Measurements from ENCODE around the gene TUBGCP2. TPM values are rescaled to one million over a fixed set of nuclear protein-coding genes. Genes with fewer than 3 reads are reported as not detected.

TUBGCP2 gene
- total and polyA plus RNA-seq, 9 of the 15 experiments (the other 6 are each of a cell fraction or from before 2014, with no cell fraction given), result 4.3 to 56.6 (median 28.4) TPM

DNA sequence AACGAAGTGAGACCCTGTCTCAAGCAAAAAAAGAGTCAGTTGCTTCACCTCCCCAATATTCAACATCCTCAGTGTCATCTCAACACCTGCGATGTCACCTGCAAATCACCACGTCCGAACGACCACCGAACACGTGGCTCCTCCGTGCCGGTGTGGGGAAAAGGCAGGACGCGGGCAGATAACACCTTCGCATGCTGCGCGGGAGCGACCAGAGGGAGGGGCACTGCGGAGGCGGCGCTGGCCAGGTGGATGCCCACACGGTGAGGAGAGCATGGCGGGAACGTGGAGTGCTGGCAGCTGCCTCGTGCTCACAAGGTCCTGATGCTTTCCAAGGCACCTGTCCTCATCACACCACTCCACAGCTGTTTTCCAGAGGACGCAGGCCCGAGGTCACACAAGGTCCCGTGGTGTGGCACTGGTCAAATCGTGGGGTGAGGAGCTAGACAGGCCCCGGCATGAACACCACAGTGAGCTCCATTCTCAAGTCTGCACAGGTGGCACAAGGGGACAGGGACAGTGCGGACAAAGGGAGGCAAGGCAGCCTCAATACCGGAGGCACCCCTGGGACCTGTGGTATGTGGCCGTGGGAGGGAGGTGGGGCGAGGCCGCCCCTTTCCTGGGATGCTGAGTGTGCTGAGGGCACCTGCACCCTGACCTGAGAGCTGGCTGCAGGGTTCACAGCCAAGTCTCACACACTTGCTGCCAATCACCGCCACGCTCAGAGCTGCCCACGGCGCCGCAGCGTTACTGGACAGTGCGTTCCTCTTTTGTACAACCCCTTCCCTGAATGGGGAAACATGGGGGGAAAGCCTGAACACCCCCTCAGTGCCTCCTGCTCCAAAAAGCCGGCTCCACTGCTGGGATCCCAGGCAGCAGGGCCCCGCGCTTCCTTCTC, 13.0 kb downstream of the TUBGCP2 start:
- Histone ChIP-seq H3K36me3 (ENCODE audit: control insufficient read depth, insufficient read depth, low read length) (peaks cover 80% of the 10 kb centered on the region; the same call in 2 of the 3 replicates), H3K27ac (ENCODE audit: extremely low read depth, low read depth, low read length) (no peak overlapping the region), H3K4me1 (replicated peaks in 1 of 2; ENCODE audit: control insufficient read depth in 2 of 2, insufficient read depth in 2 of 2, low read length in 2 of 2) (no peaks in the 10 kb centered on the region), H3K4me2 (ENCODE audit: insufficient read depth, low read length) (no peak overlapping the region), H3K9ac (ENCODE audit: insufficient read depth in 1 of 2, low read depth in 2 of 2, low read length in 2 of 2) (no peak overlapping the region; a peak in 1 of 4 replicates), H3K27me3 (ENCODE audit: control insufficient read depth in 2 of 2, insufficient read depth in 2 of 2, low read length in 2 of 2) (no peaks in the 10 kb centered on the region), H3K9me3 (replicated peaks; ENCODE audit: control insufficient read depth, insufficient read depth, low read depth, low read length) (no peaks in the 10 kb centered on the region), H3K4me3 (no peak overlapping the region), H4K20me1 (replicated peaks; ENCODE audit: control insufficient read depth, insufficient read depth, low read length) (no peaks in the 10 kb centered on the region), H2AFZ (ENCODE audit: low read depth, low read length) (no peak overlapping the region), H3K79me2 (ENCODE audit: control insufficient read depth, insufficient read depth, low read length) (no peaks in the 10 kb centered on the region), H3K9me1 (ENCODE audit: control insufficient read depth, insufficient read depth, low read length) (no peaks in the 10 kb centered on the region)
- no peak for ATAC-seq
- no TSS peak for BruUV-seq (replicated peaks)
- ChIA-PET CTCF (ENCODE audit: low intra/inter-chr PET ratio) (no interaction called here), POLR2A (interaction anchor here (0.7 to 1.4 kb wide), 2 partner anchors 9 to 17 kb away, joined by 3 to 4 read pairs; no protein-coding TSS in a partner anchor)
- 96% methylated on average over 25 of the region's 42 CpGs for WGBS (ENCODE audit: insufficient coverage, low coverage, missing lambda C conversion rate)
- TF ChIP-seq ILF3 (IDR thresholded peaks at IDR 0.05; ENCODE audit: borderline replicate concordance) (no peak), ZNF551 (CRISPR knock-in tag; IDR thresholded peaks at IDR 0.05) (no peak), ASH1L (IDR thresholded peaks at IDR 0.05; ENCODE audit: borderline replicate concordance, low read depth, partially characterized antibody) (no peak), MECOM (CRISPR knock-in tag; IDR thresholded peaks at IDR 0.05) (no peak)
- in situ Hi-C loops (cut with MboI) (no loop called here), intact Hi-C loops (cut with micrococcal nuclease) (no loop called here)
- no peak for FAIRE-seq
- no peak for DNase-seq (ENCODE audit: extremely low read depth in 1 of 4, low spot score in 3 of 4)

DNA sequence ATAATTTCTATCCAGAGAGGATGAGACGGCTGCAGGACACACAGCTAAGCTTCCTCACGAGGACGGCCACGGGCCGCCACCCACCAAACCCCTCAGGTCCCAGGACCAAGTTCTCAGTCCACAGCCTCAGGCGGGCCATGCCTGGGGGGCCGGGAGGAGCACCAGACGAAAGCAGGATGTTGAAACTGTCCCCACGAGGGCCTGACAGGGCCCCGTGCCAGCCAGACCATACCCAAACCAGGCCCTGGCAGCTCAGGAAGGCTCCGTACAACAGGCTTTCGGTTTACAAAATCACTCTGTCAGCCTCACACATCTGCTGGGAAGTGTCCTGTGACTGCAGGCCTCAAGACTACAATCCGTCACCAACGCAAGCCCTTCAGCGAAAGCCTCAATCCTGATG, 14.5 kb downstream of the TUBGCP2 start:
- no peaks in the 10 kb centered on the region for H3K79me2 ChIP-seq (ENCODE audit: control insufficient read depth, insufficient read depth, low read length)
- in situ Hi-C loops (cut with MboI), result no loop called here
- no peak overlapping the region for H3K27ac ChIP-seq (ENCODE audit: extremely low read depth, low read depth, low read length)
- no peak for FAIRE-seq
- H3K9me1 ChIP-seq (ENCODE audit: control insufficient read depth, insufficient read depth, low read length), result no peaks in the 10 kb centered on the region
- 96% methylated on average over 11 of the region's 15 CpGs for WGBS (ENCODE audit: insufficient coverage, low coverage, missing lambda C conversion rate)
- no peaks in the 10 kb centered on the region for H4K20me1 ChIP-seq (replicated peaks; ENCODE audit: control insufficient read depth, insufficient read depth, low read length)
- BruUV-seq (replicated peaks), result no TSS peak
- no peak for ATAC-seq
- no peak overlapping the region for H2AFZ ChIP-seq (ENCODE audit: low read depth, low read length)
- H3K9ac ChIP-seq (ENCODE audit: insufficient read depth in 1 of 2, low read depth in 2 of 2, low read length in 2 of 2), result no peak overlapping the region; a peak in 1 of 4 replicates
- DNase-seq (ENCODE audit: extremely low read depth in 1 of 4, low spot score in 3 of 4), result no peak
- no peak overlapping the region for H3K4me2 ChIP-seq (ENCODE audit: insufficient read depth, low read length)
- H3K4me3 ChIP-seq, result no peak overlapping the region
- H3K36me3 ChIP-seq (ENCODE audit: control insufficient read depth, insufficient read depth, low read length), result peaks cover 72% of the 10 kb centered on the region; the same call in 2 of the 3 replicates
- no peaks in the 10 kb centered on the region for H3K27me3 ChIP-seq (ENCODE audit: control insufficient read depth in 2 of 2, insufficient read depth in 2 of 2, low read length in 2 of 2)
- CTCF ChIA-PET (ENCODE audit: low intra/inter-chr PET ratio), result no interaction called here
- intact Hi-C loops (cut with micrococcal nuclease), result no loop called here
- POLR2A ChIA-PET, result interaction anchor here (1.1 kb wide), 2 partner anchors 9 to 16 kb away, joined by 4 read pairs; no protein-coding TSS in a partner anchor
- no peaks in the 10 kb centered on the region for H3K9me3 ChIP-seq (replicated peaks; ENCODE audit: control insufficient read depth, insufficient read depth, low read depth, low read length)
- H3K4me1 ChIP-seq (replicated peaks in 1 of 2; ENCODE audit: control insufficient read depth in 2 of 2, insufficient read depth in 2 of 2, low read length in 2 of 2), result no peaks in the 10 kb centered on the region
- TF ChIP-seq ZSCAN29 (IDR thresholded peaks at IDR 0.05) (no peak), ZNF277 (CRISPR knock-in tag; IDR thresholded peaks at IDR 0.05; ENCODE audit: borderline replicate concordance) (no peak), ZC3H4 (CRISPR knock-in tag; IDR thresholded peaks at IDR 0.05; ENCODE audit: borderline replicate concordance) (no peak), FOXP4 (CRISPR knock-in tag; IDR thresholded peaks at IDR 0.05; ENCODE audit: borderline replicate concordance) (no peak)
